Karpas-422 (cell line): ENCODE data around the gene PHOX2A. TPM values are rescaled to one million over a fixed set of nuclear protein-coding genes. Genes with fewer than 3 reads are reported as not detected.

ENCODE experiments used
- DNase-seq: peaks from one replicate; pipeline ENCODE4 v3.0.0-alpha.2; 2015
- H2AFZ ChIP-seq: fragments of 200-600 bp; sonication (generic); 2 replicates; pipeline ENCODE4 v1.6.1; 2014; ENCODE audit warnings: antibody characterized with exemption, low read length, mixed read lengths
- H3K27ac ChIP-seq: fragments of 200-600 bp; sonication (generic); 2 replicates; pipeline ENCODE4 v1.5.1; 2014; ENCODE audit warnings: mild to moderate bottlenecking, low read length, moderate library complexity
- H3K27me3 ChIP-seq: fragments of 200-600 bp; sonication (generic); 2 replicates; pipeline ENCODE4 v1.6.1; 2014; ENCODE audit warnings: low read length, mixed read lengths
- H3K36me3 ChIP-seq: fragments of 200-600 bp; sonication (generic); 2 replicates; pipeline ENCODE4 v1.6.1; 2014; ENCODE audit warnings: low read length, mixed read lengths; ENCODE audit not compliant: insufficient read depth
- H3K4me1 ChIP-seq: fragments of 200-600 bp; sonication (generic); 2 replicates; pipeline ENCODE4 v1.6.1; 2014; ENCODE audit warnings: mild to moderate bottlenecking, low read length, mixed read lengths
- H3K4me2 ChIP-seq: fragments of 200-600 bp; sonication (generic); 2 replicates; pipeline ENCODE4 v1.6.1; 2014; ENCODE audit warnings: low read length, low read depth, mild to moderate bottlenecking; ENCODE audit not compliant: poor library complexity, severe bottlenecking
- H3K4me3 ChIP-seq: fragments of 200-600 bp; sonication (generic); 2 replicates; pipeline ENCODE4 v1.5.1; 2014; ENCODE audit warnings: mild to moderate bottlenecking, antibody characterized with exemption, low read length, mixed read lengths
- H3K79me2 ChIP-seq: fragments of 200-600 bp; sonication (generic); 2 replicates; pipeline ENCODE4 v1.6.1; 2014; ENCODE audit warnings: mild to moderate bottlenecking, low read length, mixed read lengths
- H3K9ac ChIP-seq: fragments of 200-600 bp; sonication (generic); 2 replicates; pipeline ENCODE4 v1.6.0; 2014; ENCODE audit warnings: low read length
- H3K9me2 ChIP-seq: fragments of 200-600 bp; sonication (generic), shearing (Covaris generic); replicated peaks from 2 replicates; pipeline ENCODE4 v1.6.0; 2014; ENCODE audit warnings: mild to moderate bottlenecking, low read length, moderate library complexity; ENCODE audit not compliant: insufficient read depth
- H3K9me3 ChIP-seq: fragments of 300-700, 200-600 bp; sonication (generic); 2 replicates; pipeline ENCODE4 v1.6.1; 2014; ENCODE audit warnings: low read length, mixed read lengths
- H4K20me1 ChIP-seq: fragments of 200-600 bp; sonication (generic); 2 replicates; pipeline ENCODE4 v1.6.1; 2014; ENCODE audit warnings: mild to moderate bottlenecking, antibody characterized with exemption, low read length, low read depth; ENCODE audit not compliant: insufficient read depth
- total RNA-seq: library from RNA; depleted of rRNA; stranded (reverse); fragments of >200 nt; shearing (Covaris generic); gene quantifications from 2 replicates; pipeline ENCODE4 v1.2.3, GENCODE V29; 2014; ENCODE audit warnings: low replicate concordance

PHOX2A gene
- total RNA-seq, 1 experiment from 2014 or later, result not detected

DNA sequence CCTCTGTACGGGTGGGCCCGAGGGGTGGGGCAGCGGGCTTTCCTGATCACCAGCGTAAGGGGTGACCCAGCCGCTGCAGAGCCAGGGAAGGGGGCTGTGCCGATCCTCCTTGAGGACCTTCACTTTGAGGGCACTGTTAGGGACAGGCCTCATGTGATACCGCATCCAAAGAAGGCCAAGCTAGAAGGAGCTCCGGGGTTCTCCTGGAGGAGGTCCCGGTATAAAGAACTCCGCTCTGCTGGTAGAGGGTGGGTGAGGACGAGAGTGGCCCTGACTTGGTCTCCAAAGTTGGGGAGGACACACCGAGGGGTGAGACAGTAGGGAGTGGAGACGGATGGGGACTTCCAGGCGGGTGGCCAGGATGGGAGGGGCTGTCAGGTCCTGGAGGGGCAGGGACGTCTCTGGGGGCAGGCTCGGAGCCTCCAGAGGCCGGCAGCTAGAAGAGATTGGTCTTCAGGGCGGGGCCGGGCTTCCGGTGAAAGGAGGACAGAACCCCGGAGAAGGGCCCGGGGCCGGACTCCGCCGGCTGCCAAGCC lies 4.6 kb downstream of the PHOX2A start:
- no peaks in the 10 kb centered on the region for H3K9me2 ChIP-seq
- H3K27ac ChIP-seq, result no peak overlapping the region
- H3K4me3 ChIP-seq, result no peak overlapping the region
- H3K9ac ChIP-seq, result no peak overlapping the region
- no peaks in the 10 kb centered on the region for H3K79me2 ChIP-seq
- H3K36me3 ChIP-seq, result 0 out of 2 replicates have a peak, but pooled peaks cover 5% of the 10 kb centered on the region
- H3K27me3 ChIP-seq, result no peaks in the 10 kb centered on the region
- no peaks in the 10 kb centered on the region for H3K4me1 ChIP-seq
- no peaks in the 10 kb centered on the region for H3K9me3 ChIP-seq
- no peak overlapping the region for H3K4me2 ChIP-seq
- peaks cover 8% of the 10 kb centered on the region; the same call in 1 of the 2 replicates for H4K20me1 ChIP-seq
- no peak overlapping the region for H2AFZ ChIP-seq
- peak; percentile 54 for DNase-seq

DNA sequence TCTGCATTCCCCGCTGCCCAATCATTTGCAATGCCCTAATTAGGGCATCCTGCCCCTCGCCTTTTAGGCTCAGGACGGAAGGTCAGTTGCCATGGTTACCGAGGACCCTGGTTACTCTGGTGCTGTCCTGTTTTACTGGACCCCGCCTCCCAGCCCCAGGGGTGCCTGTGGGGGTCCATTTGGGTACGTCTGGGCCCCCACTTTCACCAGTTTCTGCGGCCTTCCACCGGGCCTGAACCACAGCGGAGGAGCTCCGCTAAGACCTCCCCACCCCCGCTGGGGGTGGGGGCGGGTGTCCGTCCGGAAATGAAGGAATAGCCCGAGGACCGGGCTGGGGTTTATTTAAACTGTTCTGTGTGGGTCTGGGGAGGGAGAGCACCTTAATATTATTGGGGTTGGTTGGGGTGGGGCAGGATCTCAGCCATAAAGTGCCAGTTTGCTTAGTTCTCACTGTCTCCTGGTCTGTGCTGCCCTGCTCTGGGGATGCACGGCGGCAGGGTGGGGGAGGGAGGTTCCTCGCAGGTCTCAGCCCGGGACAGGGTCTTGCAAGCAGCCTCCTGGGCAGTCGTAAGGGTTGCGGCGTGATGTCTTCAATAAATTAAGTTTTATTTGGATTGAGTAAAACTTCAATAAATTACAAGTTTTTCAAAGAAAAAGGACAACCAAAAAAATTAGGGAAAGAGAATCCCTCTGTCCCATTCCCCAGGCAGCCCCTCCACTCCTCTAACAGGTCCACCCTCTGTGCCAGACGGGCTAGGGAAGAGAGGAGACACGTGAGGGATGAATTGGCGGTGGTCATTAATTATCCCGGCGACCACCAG lies 5.3 kb downstream of the PHOX2A start:
- Histone ChIP-seq H3K9ac (no peak overlapping the region), H3K27ac (no peak overlapping the region), H3K36me3 (0 out of 2 replicates have a peak, but pooled peaks cover 5% of the 10 kb centered on the region), H3K79me2 (no peaks in the 10 kb centered on the region), H3K9me3 (no peaks in the 10 kb centered on the region), H3K27me3 (no peaks in the 10 kb centered on the region), H3K4me2 (no peak overlapping the region), H3K4me1 (no peaks in the 10 kb centered on the region), H3K9me2 (no peaks in the 10 kb centered on the region), H4K20me1 (peaks cover 8% of the 10 kb centered on the region; the same call in 1 of the 2 replicates), H3K4me3 (no peak overlapping the region), H2AFZ (no peak overlapping the region)
- DNase-seq, result no peak

DNA sequence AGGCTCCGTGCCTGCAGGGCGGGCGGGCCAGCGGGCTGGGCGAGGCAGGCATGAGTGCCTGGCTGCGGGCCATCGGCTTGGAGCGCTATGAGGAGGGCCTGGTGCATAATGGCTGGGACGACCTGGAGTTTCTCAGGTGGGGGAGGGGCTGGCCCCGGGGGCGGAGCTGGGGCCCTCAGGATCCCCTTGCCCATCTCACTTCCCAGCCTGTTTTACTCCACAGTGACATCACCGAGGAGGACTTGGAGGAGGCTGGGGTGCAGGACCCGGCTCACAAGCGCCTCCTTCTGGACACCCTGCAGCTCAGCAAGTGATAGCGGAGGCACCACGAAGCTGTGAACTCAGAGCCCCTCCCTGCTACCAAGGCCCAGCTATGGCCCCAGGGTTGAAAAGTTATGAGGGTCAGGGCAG lies 5.9 kb downstream of the PHOX2A start:
- H3K27ac ChIP-seq, result no peak overlapping the region
- H3K9me3 ChIP-seq, result no peaks in the 10 kb centered on the region
- no peaks in the 10 kb centered on the region for H3K79me2 ChIP-seq
- no peaks in the 10 kb centered on the region for H3K27me3 ChIP-seq
- H3K4me2 ChIP-seq, result no peak overlapping the region
- H3K36me3 ChIP-seq, result 0 out of 2 replicates have a peak, but pooled peaks cover 5% of the 10 kb centered on the region
- no peaks in the 10 kb centered on the region for H3K4me1 ChIP-seq
- DNase-seq, result peak; percentile 90
- H2AFZ ChIP-seq, result no peak overlapping the region
- H3K9ac ChIP-seq, result no peak overlapping the region
- no peak overlapping the region for H3K4me3 ChIP-seq
- no peaks in the 10 kb centered on the region for H3K9me2 ChIP-seq
- H4K20me1 ChIP-seq, result peaks cover 8% of the 10 kb centered on the region; the same call in 1 of the 2 replicates

DNA sequence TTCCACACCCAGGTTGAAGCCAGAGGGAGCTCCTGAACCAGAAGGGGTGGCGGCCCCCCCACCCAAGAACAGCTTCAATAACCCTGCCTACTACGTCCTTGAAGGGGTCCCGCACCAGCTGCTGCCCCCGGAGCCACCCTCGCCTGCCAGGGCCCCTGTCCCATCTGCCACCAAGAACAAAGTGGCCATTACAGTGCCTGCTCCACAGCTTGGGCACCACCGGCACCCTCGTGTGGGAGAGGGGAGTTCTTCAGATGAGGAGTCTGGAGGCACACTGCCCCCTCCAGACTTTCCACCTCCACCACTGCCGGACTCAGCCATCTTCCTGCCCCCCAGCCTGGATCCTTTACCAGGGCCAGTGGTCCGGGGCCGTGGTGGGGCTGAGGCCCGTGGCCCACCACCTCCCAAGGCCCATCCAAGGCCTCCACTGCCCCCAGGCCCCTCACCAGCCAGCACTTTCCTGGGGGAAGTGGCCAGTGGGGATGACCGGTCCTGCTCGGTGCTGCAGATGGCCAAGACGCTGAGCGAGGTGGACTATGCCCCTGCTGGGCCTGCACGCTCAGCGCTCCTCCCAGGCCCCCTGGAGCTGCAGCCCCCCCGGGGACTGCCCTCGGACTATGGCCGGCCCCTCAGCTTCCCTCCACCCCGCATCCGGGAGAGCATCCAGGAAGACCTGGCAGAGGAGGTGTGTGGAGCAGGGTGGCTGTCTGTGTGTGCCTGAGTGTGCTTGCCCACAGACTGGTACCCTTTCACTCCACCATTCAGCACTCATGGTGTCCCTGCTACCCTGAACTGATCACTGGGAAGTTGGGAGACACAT lies 6.7 kb downstream of the PHOX2A start:
- no peak overlapping the region for H3K4me2 ChIP-seq
- no peak overlapping the region for H3K27ac ChIP-seq
- H4K20me1 ChIP-seq, result peaks cover 8% of the 10 kb centered on the region; the same call in 1 of the 2 replicates
- no peak overlapping the region for H2AFZ ChIP-seq
- H3K9me2 ChIP-seq, result no peaks in the 10 kb centered on the region
- no peaks in the 10 kb centered on the region for H3K27me3 ChIP-seq
- H3K9ac ChIP-seq, result no peak overlapping the region
- H3K79me2 ChIP-seq, result no peaks in the 10 kb centered on the region
- no peaks in the 10 kb centered on the region for H3K9me3 ChIP-seq
- H3K4me1 ChIP-seq, result no peaks in the 10 kb centered on the region
- DNase-seq, result no peak
- no peak overlapping the region for H3K4me3 ChIP-seq
- H3K36me3 ChIP-seq, result 0 out of 2 replicates have a peak, but pooled peaks cover 5% of the 10 kb centered on the region

DNA sequence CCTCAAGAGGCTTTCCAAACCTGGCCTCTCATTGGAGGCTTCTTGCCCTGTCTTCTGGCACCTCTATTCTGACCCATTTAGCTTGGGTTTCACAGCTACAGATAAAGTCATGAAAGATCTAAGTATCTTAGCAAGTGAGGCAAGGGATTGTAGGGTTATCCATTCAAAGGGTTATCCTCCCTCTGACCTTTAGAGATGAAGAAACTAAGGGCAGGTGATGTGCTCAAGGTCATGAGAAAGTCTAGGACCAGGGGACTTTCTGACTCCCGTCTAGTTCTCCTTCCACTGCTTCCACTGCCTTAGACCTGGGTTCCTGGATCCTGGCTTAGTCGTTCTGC lies 7.2 kb downstream of the PHOX2A start:
- Histone ChIP-seq H3K4me1 (no peaks in the 10 kb centered on the region), H2AFZ (no peak overlapping the region), H3K9me2 (no peaks in the 10 kb centered on the region), H3K27me3 (no peaks in the 10 kb centered on the region), H3K27ac (no peak overlapping the region), H3K9ac (no peak overlapping the region), H3K4me3 (no peak overlapping the region), H4K20me1 (peaks cover 8% of the 10 kb centered on the region; the same call in 1 of the 2 replicates), H3K36me3 (0 out of 2 replicates have a peak, but pooled peaks cover 8% of the 10 kb centered on the region), H3K79me2 (no peaks in the 10 kb centered on the region), H3K4me2 (no peak overlapping the region), H3K9me3 (no peaks in the 10 kb centered on the region)
- no peak for DNase-seq

DNA sequence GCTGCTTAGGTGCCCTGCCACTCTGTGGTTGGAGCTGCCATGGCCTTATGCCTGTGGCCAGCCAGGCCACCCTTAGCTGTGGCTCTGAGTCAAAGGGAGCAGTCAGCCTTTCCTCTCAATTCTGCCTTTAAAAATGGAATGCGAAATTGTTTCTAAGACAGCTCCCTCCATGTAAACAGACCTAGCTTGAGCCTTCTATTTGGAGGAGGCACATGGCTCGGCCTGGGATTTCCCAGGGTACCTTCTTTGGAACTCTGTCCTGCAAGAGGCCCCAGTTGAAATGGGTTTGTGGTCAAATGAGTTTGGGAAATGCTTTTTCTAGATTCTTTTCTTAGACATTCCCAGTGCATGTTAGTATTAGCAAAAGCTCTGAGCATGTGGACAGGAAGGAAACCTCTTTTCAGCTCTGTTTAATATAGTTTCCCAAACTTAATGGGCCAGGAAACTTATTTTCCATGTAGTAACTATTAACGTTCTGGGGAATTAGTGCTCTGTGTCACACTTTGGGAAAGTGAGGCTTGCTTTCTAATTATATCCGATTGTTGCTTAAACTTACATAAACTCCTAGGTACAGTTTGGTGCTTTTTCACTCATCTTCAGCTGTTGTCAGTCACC lies 7.8 kb downstream of the PHOX2A start:
- Histone ChIP-seq H3K4me2 (no peak overlapping the region), H2AFZ (no peak overlapping the region), H3K9me3 (no peaks in the 10 kb centered on the region), H3K4me3 (no peak overlapping the region), H3K9ac (no peak overlapping the region), H3K79me2 (no peaks in the 10 kb centered on the region), H3K9me2 (no peaks in the 10 kb centered on the region), H3K4me1 (no peaks in the 10 kb centered on the region), H4K20me1 (peaks cover 8% of the 10 kb centered on the region; the same call in 1 of the 2 replicates), H3K36me3 (0 out of 2 replicates have a peak, but pooled peaks cover 8% of the 10 kb centered on the region), H3K27me3 (no peaks in the 10 kb centered on the region), H3K27ac (no peak overlapping the region)
- no peak for DNase-seq

DNA sequence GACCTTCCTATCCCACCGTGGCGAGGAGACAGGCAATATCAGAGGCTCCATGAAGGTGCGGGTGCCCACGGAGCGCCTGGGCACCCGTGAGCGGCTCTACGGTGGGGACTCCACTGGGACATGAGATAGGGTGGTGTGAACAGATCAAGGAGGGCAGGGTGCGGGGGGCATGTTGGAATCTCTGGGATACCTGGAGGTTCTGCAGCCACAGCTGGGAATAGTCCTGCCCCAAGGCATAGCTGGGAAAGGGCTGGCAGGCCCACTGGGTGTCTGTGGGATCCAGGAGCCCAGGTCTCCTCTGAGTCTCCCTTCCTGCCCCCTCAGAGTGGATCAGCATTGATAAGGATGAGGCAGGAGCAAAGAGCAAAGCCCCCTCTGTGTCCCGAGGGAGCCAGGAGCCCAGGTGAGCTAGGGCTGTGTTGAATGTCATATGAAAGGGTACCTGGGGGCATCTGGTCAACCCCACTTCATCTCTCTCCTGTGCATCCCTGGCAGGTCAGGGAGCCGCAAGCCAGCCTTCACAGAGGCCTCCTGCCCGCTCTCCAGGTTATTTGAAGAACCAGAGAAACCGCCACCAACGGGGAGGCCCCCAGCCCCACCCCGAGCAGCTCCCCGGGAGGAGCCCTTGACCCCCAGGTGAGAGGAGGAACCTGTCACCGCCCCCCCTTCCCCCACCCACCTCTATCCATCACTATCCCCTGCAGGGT lies 8.5 kb downstream of the PHOX2A start:
- Histone ChIP-seq H3K9me3 (no peaks in the 10 kb centered on the region), H3K9me2 (no peaks in the 10 kb centered on the region), H3K9ac (no peak overlapping the region), H3K4me2 (no peak overlapping the region), H3K27ac (no peak overlapping the region), H3K36me3 (peaks cover 8% of the 10 kb centered on the region; the same call in 1 of the 2 replicates), H3K27me3 (no peaks in the 10 kb centered on the region), H2AFZ (no peak overlapping the region), H3K79me2 (no peaks in the 10 kb centered on the region), H3K4me1 (no peaks in the 10 kb centered on the region), H4K20me1 (peaks cover 12% of the 10 kb centered on the region; the same call in 1 of the 2 replicates), H3K4me3 (no peak overlapping the region)
- DNase-seq, result no peak
